ENCODE data around the gene SSBP2.
"Not testable (repeated sequence)": the region's sequence is repeated elsewhere in the genome, so short reads cannot be mapped to it uniquely, and the experiment has no call there.

The SSBP2 gene

DNA sequence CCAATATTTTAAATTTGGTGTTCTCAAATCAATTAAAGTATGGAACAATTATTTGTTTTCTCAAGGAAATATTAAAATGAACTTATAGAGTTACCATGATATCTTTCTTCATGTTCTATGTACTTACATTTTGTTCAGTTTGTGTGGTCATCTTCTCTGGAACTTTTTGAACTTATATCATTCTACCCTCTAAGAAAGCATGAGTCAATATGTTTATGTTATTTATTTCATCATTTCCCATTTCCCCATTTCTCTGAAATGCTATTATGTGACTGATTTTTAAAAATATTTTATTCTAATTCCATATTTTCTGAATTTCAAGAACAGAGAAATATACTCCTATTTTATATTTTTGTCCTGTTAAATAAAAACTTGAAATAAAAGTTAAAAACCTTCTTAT lies 233.4 kb downstream of the SSBP2 start:
- DNase-seq = no peak

- DNase-seq = no peak
Observed at GRCh38 chr5:81516091-81516490, 234.8 kb downstream of the SSBP2 start.

DNA sequence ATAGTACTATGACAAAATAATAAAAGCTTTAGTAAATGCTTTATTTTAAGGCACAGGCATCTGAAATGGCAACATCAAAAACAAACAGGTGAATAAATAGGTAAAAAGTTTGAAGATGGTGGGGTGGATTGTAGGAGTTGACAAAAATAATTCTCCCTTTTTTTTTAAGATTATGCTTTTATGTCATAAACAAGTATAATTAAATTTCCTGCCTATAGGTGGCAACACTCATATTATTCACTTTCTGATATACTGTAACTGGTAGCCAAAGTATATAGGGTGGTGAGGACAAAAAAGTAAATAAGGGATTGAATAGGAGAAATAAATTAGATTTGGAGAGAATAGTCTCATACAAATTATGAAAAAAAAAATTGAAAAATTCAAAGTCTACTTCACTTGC lies 236.9 kb downstream of the SSBP2 start:
- DNase-seq = no peak

- no peak for DNase-seq
Observed at GRCh38 chr5:81513473-81513872, 237.4 kb downstream of the SSBP2 start.

GRCh38 chr5:81506900-81507588 lies 243.9 kb downstream of the SSBP2 start:
- peak; percentile 6 for DNase-seq

GRCh38 chr5:81506378-81506777 lies 244.5 kb downstream of the SSBP2 start:
- no peak for DNase-seq

- no peak for DNase-seq
Observed at GRCh38 chr5:81505672-81506071, 245.2 kb downstream of the SSBP2 start.

DNA sequence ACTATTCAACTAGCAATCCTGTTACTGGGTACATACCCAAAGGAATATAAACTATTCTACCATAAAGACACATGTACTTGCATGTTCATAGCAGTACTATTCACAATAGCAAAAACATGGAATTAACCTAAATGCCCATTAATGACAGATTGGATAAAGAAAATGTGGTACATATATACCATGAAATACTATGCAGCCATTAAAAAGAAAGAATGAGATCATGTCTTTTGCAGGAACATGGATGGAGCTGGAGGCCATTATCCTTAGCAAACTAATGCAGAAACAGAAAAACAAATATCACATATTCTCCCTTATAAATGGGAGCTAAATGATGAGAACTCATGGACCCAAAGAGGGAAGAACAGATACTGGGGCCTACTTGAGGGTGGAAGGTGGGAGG lies 247.3 kb downstream of the SSBP2 start:
- not testable (repeated sequence) for DNase-seq

DNA sequence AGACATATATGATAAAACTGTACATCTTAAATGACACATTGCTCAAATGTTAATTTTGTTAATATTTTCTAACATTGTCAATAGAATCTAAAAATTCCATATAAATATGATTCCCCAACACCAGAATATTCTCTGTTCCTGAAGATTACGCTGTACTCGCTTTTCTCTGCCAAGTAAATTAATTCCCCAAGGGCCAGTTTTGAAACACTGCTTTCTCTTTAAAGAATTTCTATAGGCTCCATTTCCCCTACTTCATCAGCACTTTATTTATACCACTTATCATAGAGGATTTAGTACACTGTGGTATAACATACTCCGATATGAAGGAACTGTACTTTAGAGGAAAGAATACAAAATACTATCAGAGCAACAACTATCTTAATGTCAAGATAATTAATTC lies 255.6 kb downstream of the SSBP2 start:
- no peak for DNase-seq

GRCh38 chr5:81488862-81489261 lies 262.0 kb downstream of the SSBP2 start:
- DNase-seq = no peak

GRCh38 chr5:81486711-81487110 lies 264.2 kb downstream of the SSBP2 start:
- no peak for DNase-seq

- no peak for DNase-seq
Observed at GRCh38 chr5:81482595-81482994, 268.3 kb downstream of the SSBP2 start.

DNA sequence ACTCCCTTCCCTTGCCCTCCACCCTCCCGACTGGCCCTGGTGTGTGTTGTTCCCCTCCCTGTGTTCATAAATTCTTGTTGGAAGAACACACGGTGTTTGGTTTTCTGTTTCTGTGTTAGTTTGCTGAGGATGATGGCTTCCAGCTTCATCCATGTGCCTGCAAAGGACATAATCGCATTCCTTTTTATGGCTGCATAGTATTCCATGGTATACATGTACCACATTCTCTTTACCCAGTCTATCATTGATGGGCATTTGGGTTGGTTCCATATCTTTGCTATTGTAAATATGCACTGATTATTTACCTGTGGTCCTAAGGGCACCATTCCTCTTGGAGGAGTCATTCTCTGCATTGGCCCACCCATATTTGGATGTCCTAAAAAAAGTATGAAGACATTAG lies 277.5 kb downstream of the SSBP2 start:
- DNase-seq = not testable (repeated sequence)

- DNase-seq = no peak
Observed at GRCh38 chr5:81469676-81470075, 281.2 kb downstream of the SSBP2 start.

DNA sequence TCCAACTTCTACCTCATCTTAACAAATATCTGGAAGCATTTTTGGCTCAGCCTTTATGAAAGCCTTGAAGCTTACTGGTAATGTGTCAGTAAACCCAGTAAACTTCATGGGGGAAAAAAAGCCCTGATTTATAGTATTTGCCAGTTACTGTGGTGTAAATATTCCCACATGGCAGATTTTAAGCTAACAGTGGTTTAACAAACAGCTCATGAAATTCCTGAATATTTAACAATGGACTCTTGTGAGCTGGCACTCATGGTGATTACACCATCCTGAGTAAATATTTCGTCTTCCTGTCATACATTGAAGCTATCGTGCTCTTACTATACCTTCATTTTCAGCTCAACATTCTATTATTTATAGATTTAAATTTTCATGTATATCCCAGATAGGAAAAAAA lies 300.0 kb downstream of the SSBP2 start:
- no peak for DNase-seq

GRCh38 chr5:81435023-81435422 lies 315.9 kb downstream of the SSBP2 start:
- DNase-seq = no peak

DNA sequence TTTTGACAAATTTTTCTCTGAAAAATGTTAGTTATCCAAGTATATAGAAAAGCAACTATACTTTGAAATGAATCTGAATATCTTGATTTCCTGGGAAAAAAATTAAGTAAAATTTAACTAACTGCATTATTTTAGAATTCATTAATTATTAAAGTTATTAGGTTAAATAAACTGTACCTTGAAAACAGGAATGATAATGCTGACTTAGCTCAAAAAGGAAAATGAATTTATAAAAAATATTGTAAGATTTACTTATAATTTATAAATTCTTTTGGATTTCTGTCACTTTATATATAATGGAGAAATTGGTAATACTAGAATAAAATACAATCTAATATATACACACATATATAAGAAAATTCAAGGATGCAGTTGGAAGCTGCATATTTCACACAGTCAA lies 320.9 kb downstream of the SSBP2 start:
- DNase-seq = no peak

GRCh38 chr5:81429363-81429762 lies 321.5 kb downstream of the SSBP2 start:
- no peak for DNase-seq

DNA sequence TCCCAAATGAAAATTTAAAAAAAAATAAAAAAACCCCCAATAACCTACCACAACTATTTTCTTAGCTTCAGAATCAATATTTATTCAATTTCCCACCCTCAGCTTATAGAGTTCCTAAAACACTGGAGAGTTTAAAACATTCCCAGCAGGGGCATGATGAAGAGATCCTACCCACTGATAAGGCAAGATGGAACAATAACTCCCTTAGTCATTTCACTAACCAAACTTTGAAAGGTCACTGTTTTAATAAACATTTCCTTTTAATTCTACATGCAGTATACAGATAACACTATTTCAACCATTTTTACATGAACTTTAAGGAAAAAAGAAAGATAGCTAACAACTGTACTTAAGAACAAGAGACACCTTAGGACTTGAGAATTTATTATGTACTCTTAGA lies 322.0 kb downstream of the SSBP2 start:
- DNase-seq = no peak

GRCh38 chr5:81428446-81428845 lies 322.5 kb downstream of the SSBP2 start:
- DNase-seq = no peak

DNA sequence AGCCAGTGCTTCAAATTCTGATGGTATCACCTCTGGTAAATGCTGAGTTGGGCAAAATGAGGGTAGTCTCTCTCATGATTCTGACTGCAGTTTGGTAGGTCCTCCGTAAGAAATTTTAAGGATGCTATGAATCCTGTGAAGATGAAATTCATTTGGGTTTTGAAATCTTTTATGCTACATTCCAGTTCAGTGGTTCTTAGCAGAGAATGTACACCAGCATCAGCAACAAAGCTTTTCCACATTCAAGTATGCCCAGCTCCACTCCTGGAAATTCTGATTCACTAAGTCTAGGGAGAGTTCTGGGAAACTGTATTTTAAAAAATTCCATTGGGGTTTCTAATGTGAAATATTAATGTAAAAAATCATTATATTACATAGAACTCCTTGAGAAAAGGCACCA lies 323.3 kb downstream of the SSBP2 start:
- DNase-seq = no peak

DNA sequence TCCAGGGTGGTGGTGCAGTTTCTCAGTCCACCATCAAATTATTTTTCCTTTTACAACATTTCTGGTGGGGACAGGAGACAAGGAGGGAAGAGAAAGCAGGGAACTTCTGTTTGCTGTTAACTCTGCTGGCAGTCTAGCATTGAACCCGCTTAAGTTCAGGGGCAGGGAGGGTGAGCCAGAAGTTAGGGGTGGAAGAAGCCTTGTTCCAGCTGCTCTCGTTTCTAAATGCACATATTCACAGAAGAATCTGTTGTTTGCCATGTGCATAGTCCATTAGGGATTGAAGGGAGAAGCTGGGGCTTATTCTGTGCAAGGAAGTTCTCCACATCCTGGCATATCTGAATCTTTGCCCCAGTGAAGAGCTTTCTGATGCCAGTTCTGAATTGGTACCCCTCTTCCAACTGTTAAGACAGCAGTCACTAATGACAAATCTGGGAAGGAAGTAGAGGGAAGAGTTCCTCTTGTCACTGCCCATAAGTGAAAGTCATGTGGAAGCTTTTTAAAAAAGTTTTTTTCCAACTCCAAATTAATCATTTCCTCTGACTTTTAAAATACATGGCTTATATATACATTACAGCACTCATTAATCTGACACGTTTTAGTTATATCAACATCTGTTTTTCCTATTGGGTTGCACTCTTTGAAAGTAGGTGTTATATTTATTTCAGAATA lies 324.4 kb downstream of the SSBP2 start:
- DNase-seq = no peak

DNA sequence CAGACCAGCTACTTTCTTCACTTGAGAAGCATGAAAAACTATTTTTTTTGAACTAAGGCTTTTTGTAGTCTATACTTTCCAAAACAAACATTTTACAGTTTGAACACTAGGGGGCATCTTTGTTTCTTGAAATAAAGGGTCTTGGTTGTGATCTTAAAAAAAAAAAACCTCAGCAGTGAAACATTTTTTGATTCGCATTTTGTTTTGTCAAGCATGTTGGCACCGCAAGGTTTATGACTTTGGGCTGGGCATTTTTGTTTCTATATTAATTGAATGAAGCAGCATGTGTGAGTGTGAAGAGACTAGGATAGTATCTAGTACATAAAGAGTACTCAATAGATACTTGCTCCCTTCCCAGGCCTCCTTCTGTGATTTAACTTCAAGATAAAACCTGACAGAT lies 325.3 kb downstream of the SSBP2 start:
- no peak for DNase-seq

GRCh38 chr5:81424728-81425127 lies 326.2 kb downstream of the SSBP2 start:
- DNase-seq = no peak

- DNase-seq = no peak
Observed at GRCh38 chr5:81422671-81423070, 328.2 kb downstream of the SSBP2 start.

Measured in GOT3 (cell line).